ENCODE results near the gene NR2C2AP. TPM values are rescaled to one million over a fixed set of nuclear protein-coding genes. Genes with fewer than 3 reads are reported as not detected.

The NR2C2AP gene
- polyA plus RNA-seq, 1 experiment, result 12.1 TPM

- no peak for TF ChIP-seq CTCF (IDR thresholded peaks at IDR 0.05; ENCODE audit: insufficient read depth, low read depth, low read length)
- no peaks in the 10 kb centered on the region for H3K27me3 ChIP-seq (ENCODE audit: control insufficient read depth, insufficient read depth, low read length)
- POLR2A ChIA-PET, result no interaction called here
- H3K36me3 ChIP-seq (ENCODE audit: control insufficient read depth, insufficient read depth, low read length), result no peaks in the 10 kb centered on the region
- CTCF ChIA-PET, result interaction anchor here (1.2 to 7.0 kb wide), 2 partner anchors 23 kb away, joined by 3 to 80 read pairs; no protein-coding TSS in a partner anchor
- no peak overlapping the region for H3K4me3 ChIP-seq (ENCODE audit: low read depth, low read length)
- DNase-seq (ENCODE audit: low read depth), result no peak
These were observed 32.1 kb downstream of the NR2C2AP start for GRCh38 chr19:19170873-19171672.

GRCh38 chr19:19170053-19170872 is 33.0 kb downstream of the NR2C2AP start, which contains the start of gene MEF2B:
TSS of gene MEF2B (minus strand) at chr19:19170263. CDS start at chr19:19150735, 19,528 bp downstream.
- no peaks in the 10 kb centered on the region for H3K27me3 ChIP-seq (ENCODE audit: control insufficient read depth, insufficient read depth, low read length)
- no peak for DNase-seq (ENCODE audit: low read depth)
- no peak for TF ChIP-seq CTCF (IDR thresholded peaks at IDR 0.05; ENCODE audit: insufficient read depth, low read depth, low read length)
- H3K36me3 ChIP-seq (ENCODE audit: control insufficient read depth, insufficient read depth, low read length), result no peaks in the 10 kb centered on the region
- ChIA-PET CTCF (interaction anchor here (1.2 kb wide), 1 partner anchor 22 kb away, joined by 3 read pairs; no protein-coding TSS in a partner anchor), POLR2A (no interaction called here)
- peak within 1 kb of the TSS; percentile 23 for H3K4me3 ChIP-seq (ENCODE audit: low read depth, low read length)

GRCh38 chr19:19169236-19170052 is 33.8 kb downstream of the NR2C2AP start:
- POLR2A ChIA-PET, result no interaction called here
- TF ChIP-seq CTCF (IDR thresholded peaks at IDR 0.05; ENCODE audit: insufficient read depth, low read depth, low read length), result no peak
- CTCF ChIA-PET, result interaction anchor here (1.2 kb wide), 1 partner anchor 21 kb away, joined by 3 read pairs; no protein-coding TSS in a partner anchor
- DNase-seq (ENCODE audit: low read depth), result no peak
- H3K27me3 ChIP-seq (ENCODE audit: control insufficient read depth, insufficient read depth, low read length), result no peaks in the 10 kb centered on the region
- H3K4me3 ChIP-seq (ENCODE audit: low read depth, low read length), result peak overlapping the region; percentile 23; the same call in 1 of the 2 replicates
- no peaks in the 10 kb centered on the region for H3K36me3 ChIP-seq (ENCODE audit: control insufficient read depth, insufficient read depth, low read length)

GRCh38 chr19:19167612-19168011 is 35.6 kb downstream of the NR2C2AP start:
- Histone ChIP-seq H3K4me3 (ENCODE audit: low read depth, low read length) (no peak overlapping the region), H3K36me3 (ENCODE audit: control insufficient read depth, insufficient read depth, low read length) (no peaks in the 10 kb centered on the region), H3K27me3 (ENCODE audit: control insufficient read depth, insufficient read depth, low read length) (no peaks in the 10 kb centered on the region)
- no peak for DNase-seq (ENCODE audit: low read depth)
- ChIA-PET POLR2A (no interaction called here), CTCF (interaction anchor here (0.9 to 2.5 kb wide), 3 partner anchors 7 to 21 kb away, joined by 3 to 9 read pairs (median 6); no protein-coding TSS in a partner anchor)
- TF ChIP-seq CTCF (IDR thresholded peaks at IDR 0.05; ENCODE audit: insufficient read depth, low read depth, low read length), result no peak

Measured in BJ (cell line).